NCI-H1694 treated with DMSO at 0.1 percent for 48 hours (cell line): Measurements from ENCODE around the gene SMIM8.

Source experiments
- DNase-seq: peaks from one replicate; lab custom pipeline; 2025; lab: John Stamatoyannopoulos, UW

The SMIM8 gene

GRCh38 chr6:87391334-87391733 is 68.9 kb downstream of the SMIM8 start:
- DNase-seq = no peak
